Activated T-cell treated with anti-CD3 and anti-CD28 coated beads for 1 hour (primary cell): ENCODE results near the gene RGS17.
"Not testable (repeated sequence)": the region's sequence is repeated elsewhere in the genome, so short reads cannot be mapped to it uniquely, and the experiment has no call there.

Source experiments
- DNase-seq: peaks from one replicate; pipeline ENCODE4 v3.0.0-alpha.2; 2020; ENCODE audit warnings: low read depth

Gene RGS17

GRCh38 chr6:153131037-153131981 is at the start of gene RGS17:
TSS of gene RGS17 (minus strand) at chr6:153131282. CDS start at chr6:153044018, 87,264 bp downstream.
- no peak for DNase-seq

GRCh38 chr6:153172815-153173214 is 41.7 kb upstream of the RGS17 start:
- no peak for DNase-seq

- no peak for DNase-seq
Measured at GRCh38 chr6:153170511-153170910, 39.4 kb upstream of the RGS17 start.

GRCh38 chr6:153167907-153168306 is 36.8 kb upstream of the RGS17 start:
- no peak for DNase-seq

- no peak for DNase-seq
Measured at GRCh38 chr6:153167061-153167891, 36.2 kb upstream of the RGS17 start.

GRCh38 chr6:153162646-153163045 is 31.6 kb upstream of the RGS17 start:
- DNase-seq: no peak

GRCh38 chr6:153162172-153162571 is 31.1 kb upstream of the RGS17 start:
- DNase-seq: no peak

- DNase-seq: no peak
Measured at GRCh38 chr6:153160221-153160620, 29.1 kb upstream of the RGS17 start.

GRCh38 chr6:153150752-153151440 is 19.8 kb upstream of the RGS17 start:
- no peak for DNase-seq

- no peak for DNase-seq
Measured at GRCh38 chr6:153150371-153150751, 19.3 kb upstream of the RGS17 start.

GRCh38 chr6:153149891-153150290 is 18.8 kb upstream of the RGS17 start:
- DNase-seq: no peak

GRCh38 chr6:153146413-153146812 is 15.3 kb upstream of the RGS17 start:
- DNase-seq: no peak

- no peak for DNase-seq
Measured at GRCh38 chr6:153145591-153145990, 14.5 kb upstream of the RGS17 start.

- no peak for DNase-seq
Measured at GRCh38 chr6:153143200-153143599, 12.1 kb upstream of the RGS17 start.

- DNase-seq: no peak
Measured at GRCh38 chr6:153140299-153140698, 9.2 kb upstream of the RGS17 start.

GRCh38 chr6:153138930-153139329 is 7.8 kb upstream of the RGS17 start:
- DNase-seq: no peak

GRCh38 chr6:153135681-153136080 is 4.6 kb upstream of the RGS17 start:
- no peak for DNase-seq

- not testable (repeated sequence) for DNase-seq
Measured at GRCh38 chr6:153133667-153134066, 2.6 kb upstream of the RGS17 start.

GRCh38 chr6:153130515-153131036 is 506 bp downstream of the RGS17 start:
- DNase-seq: no peak

GRCh38 chr6:153129873-153130514 is 1.1 kb downstream of the RGS17 start:
- DNase-seq: no peak

- DNase-seq: no peak
Measured at GRCh38 chr6:153126218-153126617, 4.9 kb downstream of the RGS17 start.

- no peak for DNase-seq
Measured at GRCh38 chr6:153125032-153125431, 6.0 kb downstream of the RGS17 start.
